Fibroblast of skin of right biceps (primary cell): ENCODE measurements around the gene BCORL1.

Experiments
- DNase-seq: peaks from one replicate; pipeline ENCODE4 v3.0.0-alpha.2; 2013

The BCORL1 gene

GRCh38 chrX:130095249-130096030, 113.0 kb downstream of the BCORL1 start:
- DNase-seq: no peak

GRCh38 chrX:130097507-130098209, 115.2 kb downstream of the BCORL1 start:
- no peak for DNase-seq

DNA sequence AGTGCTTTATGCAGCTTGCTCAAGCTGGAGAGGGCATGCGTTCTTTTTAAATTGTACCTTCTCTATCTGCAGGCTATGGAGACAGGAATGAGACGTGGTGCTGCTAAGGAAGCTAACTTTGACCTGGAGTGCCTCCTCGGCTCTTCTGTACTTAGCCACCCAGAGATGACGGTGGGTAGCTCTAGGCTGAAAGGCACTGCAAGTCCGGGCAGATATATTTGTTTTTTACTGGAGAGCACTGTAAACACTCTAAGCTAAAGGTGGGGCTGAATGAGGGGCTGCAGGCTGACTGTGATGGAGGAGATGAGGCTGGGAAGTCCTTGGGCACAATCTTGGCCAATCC, 115.7 kb downstream of the BCORL1 start:
- DNase-seq: no peak

- peak; percentile 71 for DNase-seq
Observed at GRCh38 chrX:130100180-130100579, 117.7 kb downstream of the BCORL1 start.

GRCh38 chrX:130103605-130104004, 121.2 kb downstream of the BCORL1 start:
- DNase-seq: no peak

- no peak for DNase-seq
Observed at GRCh38 chrX:130105244-130105643, 122.8 kb downstream of the BCORL1 start.

- DNase-seq: no peak
Observed at GRCh38 chrX:130106071-130106470, 123.6 kb downstream of the BCORL1 start.
